ENCODE data around the gene PTGFR. TPM values are rescaled to one million over a fixed set of nuclear protein-coding genes. Genes with fewer than 3 reads are reported as not detected.

PTGFR gene
- total and polyA plus RNA-seq, 2 donors (not counting 1 experiment from before 2014, with no cell fraction given), result not detected

DNA sequence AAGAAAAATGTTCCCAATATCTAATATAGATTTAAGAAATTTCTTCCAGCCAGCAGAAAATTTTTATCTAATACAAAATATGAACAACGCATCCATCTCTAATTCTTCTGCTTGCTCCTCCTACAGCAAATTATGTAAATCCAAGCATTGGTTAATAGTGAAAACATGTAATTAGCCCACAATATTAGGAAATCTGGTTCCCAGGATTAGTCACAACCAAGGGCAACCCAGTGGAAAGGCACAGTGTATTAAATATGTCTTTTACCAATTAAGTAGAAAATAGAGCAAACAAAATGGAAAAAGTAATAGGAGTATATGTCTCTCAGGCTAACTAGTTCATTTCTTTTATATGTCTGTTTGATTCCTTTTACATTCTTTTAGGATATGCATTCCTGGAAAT, 70.0 kb downstream of the PTGFR start:
- intact Hi-C loops (cut with micrococcal nuclease), result no loop called here
- H3K4me3 ChIP-seq (ENCODE audit: control extremely low read depth in 1 of 5, extremely low read depth in 1 of 5, insufficient read depth in 1 of 5, low read depth in 2 of 5, low read length in 4 of 5), result no peak overlapping the region
- TF ChIP-seq, protein P1, sequence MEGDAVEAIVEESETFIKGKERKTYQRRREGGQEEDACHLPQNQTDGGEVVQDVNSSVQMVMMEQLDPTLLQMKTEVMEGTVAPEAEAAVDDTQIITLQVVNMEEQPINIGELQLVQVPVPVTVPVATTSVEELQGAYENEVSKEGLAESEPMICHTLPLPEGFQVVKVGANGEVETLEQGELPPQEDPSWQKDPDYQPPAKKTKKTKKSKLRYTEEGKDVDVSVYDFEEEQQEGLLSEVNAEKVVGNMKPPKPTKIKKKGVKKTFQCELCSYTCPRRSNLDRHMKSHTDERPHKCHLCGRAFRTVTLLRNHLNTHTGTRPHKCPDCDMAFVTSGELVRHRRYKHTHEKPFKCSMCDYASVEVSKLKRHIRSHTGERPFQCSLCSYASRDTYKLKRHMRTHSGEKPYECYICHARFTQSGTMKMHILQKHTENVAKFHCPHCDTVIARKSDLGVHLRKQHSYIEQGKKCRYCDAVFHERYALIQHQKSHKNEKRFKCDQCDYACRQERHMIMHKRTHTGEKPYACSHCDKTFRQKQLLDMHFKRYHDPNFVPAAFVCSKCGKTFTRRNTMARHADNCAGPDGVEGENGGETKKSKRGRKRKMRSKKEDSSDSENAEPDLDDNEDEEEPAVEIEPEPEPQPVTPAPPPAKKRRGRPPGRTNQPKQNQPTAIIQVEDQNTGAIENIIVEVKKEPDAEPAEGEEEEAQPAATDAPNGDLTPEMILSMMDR (IDR thresholded peaks at IDR 0.05), result no peak
- no peak for TF ChIP-seq EZH2 (IDR thresholded peaks at IDR 0.05; ENCODE audit: borderline replicate concordance, insufficient read depth, low read depth, low read length, poor library complexity, severe bottlenecking)
- no peak overlapping the region for H3K27ac ChIP-seq (ENCODE audit: low read length in 2 of 2)
- peaks cover 2% of the 10 kb centered on the region for H3K9me3 Mint-ChIP-seq (ENCODE audit: insufficient read depth)
- H2AFZ ChIP-seq (ENCODE audit: insufficient read depth, low read depth, low read length, poor library complexity, severe bottlenecking), result no peak overlapping the region
- DNase-seq (no peak), ATAC-seq (ENCODE audit: low read depth) (no peak)
- H3K9ac ChIP-seq (ENCODE audit: low read length), result no peak overlapping the region
- H3K4me1 Mint-ChIP-seq, result no peaks in the 10 kb centered on the region
- no peak overlapping the region for H3K4me3 Mint-ChIP-seq
- no peaks in the 10 kb centered on the region for H3K27me3 Mint-ChIP-seq
- no peak overlapping the region for H3K4me2 ChIP-seq (replicated peaks; ENCODE audit: low read depth, low read length, poor library complexity, severe bottlenecking)
- CTCF ChIA-PET, result no interaction called here
- no peaks in the 10 kb centered on the region for H3K36me3 ChIP-seq (replicated peaks in 1 of 2; ENCODE audit: control extremely low read depth in 1 of 2, control insufficient read depth in 1 of 2, extremely low read depth in 1 of 2, insufficient read depth in 2 of 2, low read length in 1 of 2)
- H3K79me2 ChIP-seq (ENCODE audit: control insufficient read depth, insufficient read depth, low read length), result no peaks in the 10 kb centered on the region
- H3K4me1 ChIP-seq (ENCODE audit: control insufficient read depth in 2 of 2, insufficient read depth in 2 of 2, low read length in 2 of 2), result no peaks in the 10 kb centered on the region
- H4K20me1 ChIP-seq (ENCODE audit: control insufficient read depth, insufficient read depth, low read length, poor library complexity, severe bottlenecking), result no peaks in the 10 kb centered on the region
- no peaks in the 10 kb centered on the region for H3K27me3 ChIP-seq (replicated peaks in 1 of 4; ENCODE audit: control extremely low read depth in 1 of 4, control insufficient read depth in 3 of 4, insufficient read depth in 4 of 4, low read length in 3 of 4)
- H3K27ac Mint-ChIP-seq, result no peak overlapping the region
- WGBS (ENCODE audit: insufficient coverage), result no CpG with 5 or more reads among the region's 1 CpG
- no peaks in the 10 kb centered on the region for H3K9me3 ChIP-seq (ENCODE audit: control extremely low read depth in 1 of 3, control insufficient read depth in 2 of 3, insufficient read depth in 1 of 3, low read length in 2 of 3)
- POLR2A ChIA-PET, result no interaction called here

- no peak for DNase-seq
These were observed 71.1 kb downstream of the PTGFR start for GRCh38 chr1:78561856-78562255.

More at GRCh38 chr1:78561856-78562255, 71.1 kb downstream of the PTGFR start:
- H3K4me3 ChIP-seq (ENCODE audit: control extremely low read depth in 1 of 5, extremely low read depth in 1 of 5, insufficient read depth in 1 of 5, low read depth in 2 of 5, low read length in 4 of 5), result no peak overlapping the region
- no peaks in the 10 kb centered on the region for H4K20me1 ChIP-seq (ENCODE audit: control insufficient read depth, insufficient read depth, low read length, poor library complexity, severe bottlenecking)
- no peak overlapping the region for H3K9ac ChIP-seq (ENCODE audit: low read length)
- no peaks in the 10 kb centered on the region for H3K4me1 ChIP-seq (ENCODE audit: control insufficient read depth in 2 of 2, insufficient read depth in 2 of 2, low read length in 2 of 2)
- intact Hi-C loops (cut with micrococcal nuclease), result no loop called here
- no peaks in the 10 kb centered on the region for H3K9me3 ChIP-seq (ENCODE audit: control extremely low read depth in 1 of 3, control insufficient read depth in 2 of 3, insufficient read depth in 1 of 3, low read length in 2 of 3)
- no peaks in the 10 kb centered on the region for H3K79me2 ChIP-seq (ENCODE audit: control insufficient read depth, insufficient read depth, low read length)
- TF ChIP-seq, protein P1 (IDR thresholded peaks at IDR 0.05), result no peak
- no peak for TF ChIP-seq EZH2 (IDR thresholded peaks at IDR 0.05; ENCODE audit: borderline replicate concordance, insufficient read depth, low read depth, low read length, poor library complexity, severe bottlenecking)
- no peaks in the 10 kb centered on the region for H3K27me3 Mint-ChIP-seq
- ChIA-PET CTCF (no interaction called here), POLR2A (no interaction called here)
- WGBS (ENCODE audit: insufficient coverage), result no CpG with 5 or more reads among the region's 2 CpGs
- H3K4me2 ChIP-seq (replicated peaks; ENCODE audit: low read depth, low read length, poor library complexity, severe bottlenecking), result no peak overlapping the region
- no peak overlapping the region for H3K4me3 Mint-ChIP-seq
- H3K9me3 Mint-ChIP-seq (ENCODE audit: insufficient read depth), result peaks cover 2% of the 10 kb centered on the region
- no peak for ATAC-seq (ENCODE audit: low read depth)
- H3K27ac ChIP-seq (ENCODE audit: low read length in 2 of 2), result no peak overlapping the region
- H3K36me3 ChIP-seq (replicated peaks in 1 of 2; ENCODE audit: control extremely low read depth in 1 of 2, control insufficient read depth in 1 of 2, extremely low read depth in 1 of 2, insufficient read depth in 2 of 2, low read length in 1 of 2), result no peaks in the 10 kb centered on the region
- H3K27ac Mint-ChIP-seq, result no peak overlapping the region
- no peaks in the 10 kb centered on the region for H3K4me1 Mint-ChIP-seq
- no peak overlapping the region for H2AFZ ChIP-seq (ENCODE audit: insufficient read depth, low read depth, low read length, poor library complexity, severe bottlenecking)
- no peaks in the 10 kb centered on the region for H3K27me3 ChIP-seq (replicated peaks in 1 of 4; ENCODE audit: control extremely low read depth in 1 of 4, control insufficient read depth in 3 of 4, insufficient read depth in 4 of 4, low read length in 3 of 4)

All from B cell (primary cell).